ENCODE measurements around the gene KIZ.

- TF ChIP-seq CTCF (IDR thresholded peaks at IDR 0.05) = no peak
- no peak for TF ChIP-seq POLR2A (IDR thresholded peaks at IDR 0.05)
Measured at GRCh38 chr20:21230220-21230619, 104.3 kb downstream of the KIZ start.
